Gastroesophageal sphincter (tissue), 3 donors: ENCODE results near the gene METRN.

Source experiments
- CTCF ChIP-seq, 4 experiments: fragments of 200-600 bp in 2 of 4; fragments of 450-650 bp in 2 of 4; sonication (generic) in 1 of 4; IDR thresholded peaks; one replicate each; pipeline ENCODE4 v1.5.1; 2017 to 2019; ENCODE audit warnings: antibody characterized with exemption in 4 of 4, mild to moderate bottlenecking in 2 of 4, moderate library complexity in 2 of 4
- EP300 ChIP-seq: sonication (generic); formaldehyde crosslinking; IDR thresholded peaks from one replicate; pipeline ENCODE4 v1.6.1; 2017; ENCODE audit warnings: antibody characterized with exemption, mild to moderate bottlenecking
- POLR2A ChIP-seq, 2 donors: fragments of 450-650 bp; IDR thresholded peaks; one replicate each; pipeline ENCODE4 v1.6.1; 2017; ENCODE audit warnings: antibody characterized with exemption in 2 of 2, mild to moderate bottlenecking in 2 of 2, moderate library complexity in 1 of 2
- POLR2AphosphoS5 ChIP-seq: sonication (generic); formaldehyde crosslinking; IDR thresholded peaks from one replicate; pipeline ENCODE4 v1.6.1; 2017; ENCODE audit warnings: antibody characterized with exemption

GRCh38 chr16:762595-763268, 47.8 kb downstream of the METRN start:
- TF ChIP-seq CTCF (IDR thresholded peaks at IDR 0.05) (no peak), POLR2AphosphoS5 (no peak), POLR2A (IDR thresholded peaks at IDR 0.05) (no peak), EP300 (no peak)
